Activated CD8-positive, alpha-beta memory T cell treated with anti-CD3 and anti-CD28 coated beads, Interleukin-2, amount 50 U/mL, for 24 hours (primary cell): ENCODE results near the gene PDE2A.
"Not testable (repeated sequence)": the region's sequence is repeated elsewhere in the genome, so short reads cannot be mapped to it uniquely, and the experiment has no call there.

Experiments used
- DNase-seq: peaks from one replicate; pipeline ENCODE4 v3.0.0-alpha.2; 2020; ENCODE audit errors: extremely low read depth

The PDE2A gene

GRCh38 chr11:72576661-72577060 is 97.6 kb downstream of the PDE2A start:
- no peak for DNase-seq

- no peak for DNase-seq
Observed at GRCh38 chr11:72576243-72576595, 98.0 kb downstream of the PDE2A start.

- DNase-seq: no peak
Observed at GRCh38 chr11:72575533-72576242, 98.5 kb downstream of the PDE2A start.

- no peak for DNase-seq
Observed at GRCh38 chr11:72574548-72575460, 99.4 kb downstream of the PDE2A start.

- no peak for DNase-seq
Observed at GRCh38 chr11:72573855-72574445, 100.3 kb downstream of the PDE2A start.

GRCh38 chr11:72573072-72573854 is 101.0 kb downstream of the PDE2A start:
- DNase-seq: no peak

- not testable (repeated sequence) for DNase-seq
Observed at GRCh38 chr11:72572540-72572939, 101.7 kb downstream of the PDE2A start.

- no peak for DNase-seq
Observed at GRCh38 chr11:72570893-72571661, 103.1 kb downstream of the PDE2A start.

- no peak for DNase-seq
Observed at GRCh38 chr11:72569966-72570892, 104.0 kb downstream of the PDE2A start.

GRCh38 chr11:72568861-72569260 is 105.4 kb downstream of the PDE2A start:
- DNase-seq: no peak

- no peak for DNase-seq
Observed at GRCh38 chr11:72562431-72562830, 111.8 kb downstream of the PDE2A start.

GRCh38 chr11:72561856-72562255 is 112.4 kb downstream of the PDE2A start:
- DNase-seq: no peak

- not testable (repeated sequence) for DNase-seq
Observed at GRCh38 chr11:72560864-72561263, 113.4 kb downstream of the PDE2A start.

- no peak for DNase-seq
Observed at GRCh38 chr11:72556433-72556832, 117.8 kb downstream of the PDE2A start.

- not testable (repeated sequence) for DNase-seq
Observed at GRCh38 chr11:72555014-72555522, 119.2 kb downstream of the PDE2A start.

GRCh38 chr11:72553706-72554105 is 120.5 kb downstream of the PDE2A start:
- DNase-seq: no peak

GRCh38 chr11:72552399-72552910 is 121.8 kb downstream of the PDE2A start:
- DNase-seq: no peak

GRCh38 chr11:72551571-72551970 is 122.7 kb downstream of the PDE2A start:
- DNase-seq: no peak

- DNase-seq: no peak
Observed at GRCh38 chr11:72548463-72548862, 125.8 kb downstream of the PDE2A start.

- no peak for DNase-seq
Observed at GRCh38 chr11:72546866-72547265, 127.4 kb downstream of the PDE2A start.
